GM23248 (cell line): ENCODE results near the gene CTNNA3.

ENCODE experiments used
- EZH2 ChIP-seq: fragments of 200-600 bp; sonication (generic); IDR thresholded peaks from 2 replicates; pipeline ENCODE4 v1.6.1; 2018; ENCODE audit warnings: antibody characterized with exemption, mild to moderate bottlenecking; ENCODE audit not compliant: insufficient read depth, poor library complexity, severe bottlenecking
- EZH2phosphoT487 ChIP-seq: fragments of 200-600 bp; sonication (generic); IDR thresholded peaks from 2 replicates; pipeline ENCODE4 v1.6.1; 2018; ENCODE audit warnings: antibody characterized with exemption, moderate library complexity, mild to moderate bottlenecking, low read depth; ENCODE audit not compliant: insufficient read depth

DNA sequence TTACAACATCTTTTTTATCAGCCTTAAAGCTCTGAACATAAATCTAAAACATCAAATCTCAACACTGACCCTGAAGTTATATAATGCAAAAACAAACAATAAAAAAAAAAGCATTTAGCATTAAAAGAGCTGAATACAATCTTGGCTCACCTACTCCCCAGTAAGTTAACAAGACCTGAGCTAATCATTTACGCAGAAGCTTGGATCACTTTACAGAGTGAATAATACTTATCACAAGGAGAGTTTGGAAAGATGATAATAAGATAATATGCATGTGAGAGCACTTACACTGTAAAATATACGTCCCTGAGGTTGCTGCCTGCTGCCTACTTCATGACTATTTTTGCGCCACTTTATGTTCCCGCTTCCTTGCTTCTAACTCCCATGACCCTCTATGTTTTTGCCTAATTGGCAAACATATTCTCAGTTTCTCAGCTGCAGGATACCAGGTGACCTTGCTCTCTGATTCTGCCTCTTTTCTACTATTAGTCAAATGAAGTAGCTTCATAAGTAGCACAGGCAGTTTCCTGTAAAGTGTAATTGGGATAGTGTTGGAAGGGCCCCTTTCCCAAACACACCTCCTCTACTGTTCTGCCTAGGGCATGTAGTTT lies 436.6 kb downstream of the CTNNA3 start:
- TF ChIP-seq EZH2 (no peak), EZH2phosphoT487 (no peak)
